HCT116 (cell line): ENCODE data around the gene ZNF783. TPM values are rescaled to one million over a fixed set of nuclear protein-coding genes. Genes with fewer than 3 reads are reported as not detected.

Experiments
- total RNA-seq: library from RNA; stranded (reverse); gene quantifications from one replicate; pipeline ENCODE4 v1.2.1, GENCODE V29; 2021; ENCODE audit not compliant: unreplicated experiment

ZNF783 gene
- total RNA-seq, 1 experiment from 2014 or later, result 12.5 TPM

Other genes starting within 250 kb of the ZNF783 start
- 217 TPM for gene PDIA4, start 233.7 kb upstream of the ZNF783 start, total RNA-seq
- 8.5 TPM for gene ZNF786, start 171.5 kb upstream of the ZNF783 start, total RNA-seq
- 2.1 TPM for gene ZNF425, start 135.9 kb upstream of the ZNF783 start, total RNA-seq
- 14.1 TPM for gene ZNF398, start 114.7 kb upstream of the ZNF783 start, total RNA-seq
- gene ZNF282, start 66.7 kb upstream of the ZNF783 start, total RNA-seq, result 30.4 TPM
- 13.7 TPM for gene ZNF212, start 22.5 kb upstream of the ZNF783 start, total RNA-seq
- gene ZNF777, start 198.9 kb downstream of the ZNF783 start, total RNA-seq, result 15.6 TPM
- gene ZNF746, start 235.6 kb downstream of the ZNF783 start, total RNA-seq, result 18.7 TPM